ENCODE measurements around the gene VWA8. TPM values are rescaled to one million over a fixed set of nuclear protein-coding genes. Genes with fewer than 3 reads are reported as not detected.

VWA8 gene
- total and polyA plus RNA-seq, 2 of the 13 experiments (the other 11 are each of a cell fraction or from before 2014, with no cell fraction given) = 9.1 to 17.3 TPM

DNA sequence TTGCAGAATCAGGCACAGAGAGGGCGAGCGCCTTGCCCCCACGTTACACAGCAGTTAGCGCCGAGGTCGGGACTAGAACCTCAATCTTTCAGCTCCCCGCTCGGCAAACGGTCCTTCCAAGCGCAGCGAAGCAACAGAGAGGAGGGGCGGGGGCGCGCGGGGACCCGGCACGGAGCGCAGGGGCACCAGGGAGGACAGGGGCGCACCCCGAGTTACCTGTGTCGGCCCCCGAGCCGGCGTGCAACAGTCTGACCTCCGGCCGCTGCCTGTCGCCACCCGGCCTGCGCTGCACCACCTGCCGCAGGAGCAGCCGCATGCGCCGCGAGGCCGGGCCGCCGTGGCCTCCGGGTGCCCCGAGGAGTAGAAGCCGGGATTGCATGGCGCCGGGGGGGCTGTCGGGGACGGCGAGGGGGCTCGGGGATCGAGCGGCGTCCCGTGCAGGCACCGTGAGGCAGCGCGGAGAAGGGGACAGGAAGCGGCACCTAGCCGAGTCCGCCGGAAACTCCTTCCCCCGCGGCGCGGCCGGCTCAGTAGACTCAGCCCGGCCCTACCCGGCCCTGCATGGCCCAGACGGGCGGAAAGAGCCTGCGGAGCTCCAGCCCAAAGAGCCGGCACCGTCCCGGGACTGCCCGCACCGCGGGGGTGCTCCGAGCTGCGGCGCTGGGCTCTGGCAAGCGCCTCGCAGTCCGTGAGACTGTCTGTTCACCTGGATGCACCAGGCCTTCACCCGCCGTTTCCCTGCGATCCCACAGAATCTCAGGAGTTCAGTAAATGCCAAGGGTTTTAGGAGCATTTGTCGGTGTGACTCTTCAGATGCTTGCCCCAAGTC lies at the start of gene VWA8 (continued):
- TF ChIP-seq FOSL2 (CRISPR knock-in tag; IDR thresholded peaks at IDR 0.05) = peak; percentile 50; the same call in 1 of the 2 replicates
- TF ChIP-seq ZNF766 (CRISPR knock-in tag; IDR thresholded peaks at IDR 0.05; ENCODE audit: borderline replicate concordance) = peak; percentile 73; the same call in 1 of the 2 replicates
- TF ChIP-seq ZKSCAN5 (CRISPR knock-in tag; IDR thresholded peaks at IDR 0.05) = no peak
- peak; percentile 83 for TF ChIP-seq SAP130 (CRISPR knock-in tag; IDR thresholded peaks at IDR 0.05; ENCODE audit: low read depth)
- TF ChIP-seq MED8 (CRISPR knock-in tag; IDR thresholded peaks at IDR 0.05; ENCODE audit: insufficient replicate concordance) = no peak
- no peak for TF ChIP-seq HOXA7 (CRISPR knock-in tag; IDR thresholded peaks at IDR 0.05)
- TF ChIP-seq ZNF234 (CRISPR knock-in tag; conservative IDR thresholded peaks at IDR 0.05) = no peak
- TF ChIP-seq ZNF547 (CRISPR knock-in tag; IDR thresholded peaks at IDR 0.05) = peak; percentile 84; the same call in 1 of the 2 replicates
- TF ChIP-seq, protein P1, sequence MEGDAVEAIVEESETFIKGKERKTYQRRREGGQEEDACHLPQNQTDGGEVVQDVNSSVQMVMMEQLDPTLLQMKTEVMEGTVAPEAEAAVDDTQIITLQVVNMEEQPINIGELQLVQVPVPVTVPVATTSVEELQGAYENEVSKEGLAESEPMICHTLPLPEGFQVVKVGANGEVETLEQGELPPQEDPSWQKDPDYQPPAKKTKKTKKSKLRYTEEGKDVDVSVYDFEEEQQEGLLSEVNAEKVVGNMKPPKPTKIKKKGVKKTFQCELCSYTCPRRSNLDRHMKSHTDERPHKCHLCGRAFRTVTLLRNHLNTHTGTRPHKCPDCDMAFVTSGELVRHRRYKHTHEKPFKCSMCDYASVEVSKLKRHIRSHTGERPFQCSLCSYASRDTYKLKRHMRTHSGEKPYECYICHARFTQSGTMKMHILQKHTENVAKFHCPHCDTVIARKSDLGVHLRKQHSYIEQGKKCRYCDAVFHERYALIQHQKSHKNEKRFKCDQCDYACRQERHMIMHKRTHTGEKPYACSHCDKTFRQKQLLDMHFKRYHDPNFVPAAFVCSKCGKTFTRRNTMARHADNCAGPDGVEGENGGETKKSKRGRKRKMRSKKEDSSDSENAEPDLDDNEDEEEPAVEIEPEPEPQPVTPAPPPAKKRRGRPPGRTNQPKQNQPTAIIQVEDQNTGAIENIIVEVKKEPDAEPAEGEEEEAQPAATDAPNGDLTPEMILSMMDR (CRISPR knock-in tag; IDR thresholded peaks at IDR 0.05) = no peak
- TF ChIP-seq ZNF562 (CRISPR knock-in tag; IDR thresholded peaks at IDR 0.05; ENCODE audit: borderline replicate concordance) = no peak
- TF ChIP-seq ZNF33A (CRISPR knock-in tag; IDR thresholded peaks at IDR 0.05; ENCODE audit: borderline replicate concordance) = 0 out of 2 replicates have a peak, but pooled peaks have one; percentile 55
- TF ChIP-seq SIN3A (IDR thresholded peaks at IDR 0.05; ENCODE audit: borderline replicate concordance, low read depth, low read length) = no peak
- peak; percentile 90 for TF ChIP-seq SPEN (CRISPR knock-in tag; IDR thresholded peaks at IDR 0.05; ENCODE audit: low read depth)
- peak; percentile 64 for TF ChIP-seq XRCC5 (optimal IDR thresholded peaks at IDR 0.05; ENCODE audit: low read length)
- TF ChIP-seq JUND (CRISPR knock-in tag; IDR thresholded peaks at IDR 0.05) = 0 out of 2 replicates have a peak, but pooled peaks have one; percentile 22
- peak; percentile 49; the same call in 1 of the 2 replicates for TF ChIP-seq KLF11 (CRISPR knock-in tag; IDR thresholded peaks at IDR 0.05)
- no peak for TF ChIP-seq RFX1 (IDR thresholded peaks at IDR 0.05)
- no peak for TF ChIP-seq ZNF329 (CRISPR knock-in tag; IDR thresholded peaks at IDR 0.05; ENCODE audit: low read depth)
- TF ChIP-seq, protein P2, sequence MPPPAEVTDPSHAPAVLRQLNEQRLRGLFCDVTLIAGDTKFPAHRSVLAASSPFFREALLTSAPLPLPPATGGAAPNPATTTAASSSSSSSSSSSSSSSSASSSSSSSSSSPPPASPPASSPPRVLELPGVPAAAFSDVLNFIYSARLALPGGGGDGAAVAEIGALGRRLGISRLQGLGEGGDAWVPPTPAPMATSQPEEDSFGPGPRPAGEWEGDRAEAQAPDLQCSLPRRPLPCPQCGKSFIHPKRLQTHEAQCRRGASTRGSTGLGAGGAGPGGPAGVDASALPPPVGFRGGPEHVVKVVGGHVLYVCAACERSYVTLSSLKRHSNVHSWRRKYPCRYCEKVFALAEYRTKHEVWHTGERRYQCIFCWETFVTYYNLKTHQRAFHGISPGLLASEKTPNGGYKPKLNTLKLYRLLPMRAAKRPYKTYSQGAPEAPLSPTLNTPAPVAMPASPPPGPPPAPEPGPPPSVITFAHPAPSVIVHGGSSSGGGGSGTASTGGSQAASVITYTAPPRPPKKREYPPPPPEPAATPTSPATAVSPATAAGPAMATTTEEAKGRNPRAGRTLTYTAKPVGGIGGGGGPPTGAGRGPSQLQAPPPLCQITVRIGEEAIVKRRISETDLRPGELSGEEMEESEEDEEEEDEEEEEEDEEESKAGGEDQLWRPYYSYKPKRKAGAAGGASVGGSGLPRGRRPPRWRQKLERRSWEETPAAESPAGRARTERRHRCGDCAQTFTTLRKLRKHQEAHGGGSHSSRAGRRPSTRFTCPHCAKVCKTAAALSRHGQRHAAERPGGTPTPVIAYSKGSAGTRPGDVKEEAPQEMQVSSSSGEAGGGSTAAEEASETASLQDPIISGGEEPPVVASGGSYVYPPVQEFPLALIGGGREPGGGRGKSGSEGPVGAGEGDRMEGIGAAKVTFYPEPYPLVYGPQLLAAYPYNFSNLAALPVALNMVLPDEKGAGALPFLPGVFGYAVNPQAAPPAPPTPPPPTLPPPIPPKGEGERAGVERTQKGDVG (CRISPR knock-in tag; IDR thresholded peaks at IDR 0.05; ENCODE audit: borderline replicate concordance) = no peak
- no peak for TF ChIP-seq ZNF33B (CRISPR knock-in tag; IDR thresholded peaks at IDR 0.05)
- TF ChIP-seq, protein P3, sequence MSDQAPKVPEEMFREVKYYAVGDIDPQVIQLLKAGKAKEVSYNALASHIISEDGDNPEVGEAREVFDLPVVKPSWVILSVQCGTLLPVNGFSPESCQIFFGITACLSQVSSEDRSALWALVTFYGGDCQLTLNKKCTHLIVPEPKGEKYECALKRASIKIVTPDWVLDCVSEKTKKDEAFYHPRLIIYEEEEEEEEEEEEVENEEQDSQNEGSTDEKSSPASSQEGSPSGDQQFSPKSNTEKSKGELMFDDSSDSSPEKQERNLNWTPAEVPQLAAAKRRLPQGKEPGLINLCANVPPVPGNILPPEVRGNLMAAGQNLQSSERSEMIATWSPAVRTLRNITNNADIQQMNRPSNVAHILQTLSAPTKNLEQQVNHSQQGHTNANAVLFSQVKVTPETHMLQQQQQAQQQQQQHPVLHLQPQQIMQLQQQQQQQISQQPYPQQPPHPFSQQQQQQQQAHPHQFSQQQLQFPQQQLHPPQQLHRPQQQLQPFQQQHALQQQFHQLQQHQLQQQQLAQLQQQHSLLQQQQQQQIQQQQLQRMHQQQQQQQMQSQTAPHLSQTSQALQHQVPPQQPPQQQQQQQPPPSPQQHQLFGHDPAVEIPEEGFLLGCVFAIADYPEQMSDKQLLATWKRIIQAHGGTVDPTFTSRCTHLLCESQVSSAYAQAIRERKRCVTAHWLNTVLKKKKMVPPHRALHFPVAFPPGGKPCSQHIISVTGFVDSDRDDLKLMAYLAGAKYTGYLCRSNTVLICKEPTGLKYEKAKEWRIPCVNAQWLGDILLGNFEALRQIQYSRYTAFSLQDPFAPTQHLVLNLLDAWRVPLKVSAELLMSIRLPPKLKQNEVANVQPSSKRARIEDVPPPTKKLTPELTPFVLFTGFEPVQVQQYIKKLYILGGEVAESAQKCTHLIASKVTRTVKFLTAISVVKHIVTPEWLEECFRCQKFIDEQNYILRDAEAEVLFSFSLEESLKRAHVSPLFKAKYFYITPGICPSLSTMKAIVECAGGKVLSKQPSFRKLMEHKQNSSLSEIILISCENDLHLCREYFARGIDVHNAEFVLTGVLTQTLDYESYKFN (CRISPR knock-in tag; conservative IDR thresholded peaks at IDR 0.05) = 0 out of 2 replicates have a peak, but pooled peaks have one; percentile 16
